CD4-positive, alpha-beta T cell treated with Interleukin-17A for 1 hour (primary cell): ENCODE data around the gene VSTM4.

ENCODE experiments used
- DNase-seq: peaks from one replicate; pipeline ENCODE4 v3.0.0-alpha.2; 2020

The VSTM4 gene

GRCh38 chr10:49116509-49117375, 1.4 kb upstream of the VSTM4 start:
- no peak for DNase-seq

- peak; percentile 2 for DNase-seq
Observed at GRCh38 chr10:49115796-49116508, 630 bp upstream of the VSTM4 start.

DNA sequence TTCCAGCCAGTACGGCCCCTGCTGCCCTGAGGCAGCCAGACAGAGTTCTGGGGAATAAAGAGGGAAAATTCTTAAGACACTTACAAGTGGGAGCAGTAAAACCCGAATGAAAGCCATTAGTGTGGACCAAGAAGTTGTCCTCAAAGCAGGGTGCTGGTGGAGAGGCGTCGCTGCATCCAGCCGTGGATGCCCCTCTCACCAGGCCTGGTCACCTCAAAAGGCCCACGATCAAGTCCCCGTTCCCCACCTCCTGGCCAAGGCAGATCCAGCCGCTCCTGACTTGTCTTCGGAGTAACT, 656 bp downstream of the VSTM4 start:
- no peak for DNase-seq

GRCh38 chr10:49113741-49114141, 1.6 kb downstream of the VSTM4 start:
- DNase-seq, result no peak

DNA sequence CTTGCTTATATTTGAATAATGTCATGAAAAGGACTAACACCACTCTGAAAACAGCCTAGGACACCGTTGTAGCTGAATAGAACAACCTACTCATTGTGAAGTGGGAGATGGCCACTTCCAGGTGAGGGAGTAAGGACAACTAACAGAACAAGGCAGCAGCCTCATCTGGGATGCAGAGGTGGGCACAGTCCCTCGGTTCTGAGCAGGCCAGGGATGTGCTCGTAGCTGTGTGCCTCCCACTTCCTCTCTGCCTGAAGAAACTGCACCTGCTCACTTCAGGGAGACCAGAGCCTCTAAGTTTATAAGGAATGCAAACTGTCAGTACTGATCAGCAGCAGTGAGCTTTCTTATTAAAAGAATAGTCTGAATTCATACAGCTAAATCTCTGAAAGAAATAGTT, 2.5 kb downstream of the VSTM4 start:
- no peak for DNase-seq

DNA sequence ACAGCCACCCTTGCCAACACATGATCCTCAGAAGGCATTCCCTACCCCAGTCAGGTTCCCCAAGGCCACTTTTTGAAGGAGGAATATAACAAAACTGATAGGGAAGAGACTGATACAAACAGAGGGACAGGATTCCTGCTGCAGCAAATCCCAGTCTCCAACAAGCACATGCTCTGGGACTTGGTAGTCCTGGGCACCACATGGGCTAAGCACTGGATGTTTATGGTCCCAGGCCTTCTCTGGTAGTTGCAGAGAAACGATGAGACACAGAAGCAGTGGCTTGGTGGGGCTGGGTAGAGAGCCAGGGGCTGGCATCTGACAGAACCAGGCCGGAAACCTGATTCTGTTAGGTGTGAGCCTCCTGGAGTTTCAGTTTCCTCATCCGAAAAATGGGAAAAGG, 3.2 kb downstream of the VSTM4 start:
- no peak for DNase-seq

DNA sequence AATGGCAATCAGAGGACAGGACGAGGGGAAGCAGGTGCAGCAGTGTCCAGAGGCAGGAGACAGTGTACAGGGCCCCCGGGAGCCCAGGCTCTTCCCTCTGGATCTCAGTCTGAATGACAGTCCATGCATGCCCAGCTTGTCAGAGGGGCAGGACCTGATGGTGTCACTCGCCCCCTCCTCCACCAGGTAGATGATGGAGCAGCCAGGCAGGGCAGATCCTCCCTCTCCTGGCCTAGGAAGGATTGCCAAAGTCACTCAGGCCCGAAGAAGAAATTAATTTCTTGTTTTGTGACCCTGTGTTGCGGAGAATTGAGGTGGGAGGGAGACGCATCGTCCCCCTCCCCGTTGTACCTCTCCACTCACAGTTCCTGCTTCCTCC, 4.0 kb downstream of the VSTM4 start:
- no peak for DNase-seq

DNA sequence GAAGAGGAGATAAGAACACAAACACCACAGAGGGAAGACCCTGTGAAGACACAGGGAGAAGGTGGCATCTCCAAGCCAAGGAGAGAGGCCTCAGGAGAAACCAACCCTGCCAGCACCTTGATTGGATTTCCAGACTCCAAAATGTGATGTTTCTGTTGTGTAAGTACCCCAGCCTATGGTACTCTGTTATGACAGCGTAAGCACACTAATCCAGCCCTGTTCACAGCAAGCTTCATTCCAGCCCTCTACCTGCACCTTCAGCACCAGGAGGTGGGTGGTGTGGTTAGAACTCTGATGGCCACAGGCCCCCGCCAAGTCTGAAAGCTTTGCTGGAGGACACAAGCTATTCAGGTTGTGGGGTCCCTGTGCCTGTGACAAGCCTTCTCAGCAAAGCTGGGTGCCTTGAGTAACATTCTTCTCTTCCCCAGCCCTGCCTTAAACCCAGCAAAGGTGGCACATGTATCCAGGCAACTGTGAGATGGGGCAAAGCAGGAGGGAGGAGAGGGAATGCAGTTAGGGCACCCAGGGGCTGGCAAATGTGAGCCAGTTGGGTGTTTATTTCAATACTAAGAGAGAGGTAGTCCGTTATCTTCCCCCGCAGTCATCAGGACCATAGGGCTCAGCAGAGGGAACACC, 4.5 kb downstream of the VSTM4 start:
- no peak for DNase-seq

- DNase-seq, result no peak
Observed at GRCh38 chr10:49109669-49110340, 5.5 kb downstream of the VSTM4 start.

GRCh38 chr10:49108656-49109055, 6.7 kb downstream of the VSTM4 start:
- DNase-seq, result no peak

DNA sequence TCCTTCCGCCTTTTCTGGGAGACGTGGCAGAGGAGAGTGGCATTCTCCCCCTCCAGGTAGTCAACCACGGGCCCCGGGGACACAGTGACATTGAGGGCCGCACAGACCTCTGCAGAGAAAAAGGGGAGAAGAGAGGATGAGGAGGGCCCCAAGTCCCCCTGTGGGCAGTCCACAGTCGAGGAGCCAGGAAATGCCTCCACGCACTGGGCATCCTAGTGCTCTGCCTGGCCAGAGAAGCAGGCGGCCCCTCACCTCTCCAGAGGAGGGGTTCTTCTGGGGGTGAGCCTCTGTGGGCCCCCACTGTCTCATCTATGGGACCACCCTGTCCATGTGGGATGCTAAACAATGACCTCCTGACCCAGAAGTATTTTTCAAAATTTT, 7.4 kb downstream of the VSTM4 start:
- DNase-seq, result no peak

GRCh38 chr10:49107111-49107886, 8.0 kb downstream of the VSTM4 start:
- no peak for DNase-seq

- no peak for DNase-seq
Observed at GRCh38 chr10:49106451-49106850, 8.9 kb downstream of the VSTM4 start.

GRCh38 chr10:49105076-49105475, 10.2 kb downstream of the VSTM4 start:
- no peak for DNase-seq

DNA sequence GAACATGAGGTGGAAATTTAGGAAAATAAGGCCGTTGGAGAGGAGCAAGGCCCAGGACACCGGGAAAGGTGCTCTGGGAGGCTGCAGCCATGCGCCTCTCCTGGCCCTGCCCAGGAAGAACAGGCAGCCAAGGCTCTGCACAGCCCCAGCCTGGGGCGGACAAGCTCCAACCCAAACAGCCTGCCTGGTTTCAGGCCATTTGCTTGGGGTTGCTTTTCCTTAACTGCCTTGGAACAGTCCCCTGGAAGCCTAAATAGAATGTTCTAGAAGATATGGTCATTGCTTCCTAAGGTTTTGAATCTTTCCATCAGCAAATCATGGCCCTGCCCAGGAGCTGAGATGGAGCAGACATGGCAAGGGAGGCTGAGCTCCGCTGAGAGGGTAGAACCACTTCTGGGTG, 11.0 kb downstream of the VSTM4 start:
- no peak for DNase-seq

GRCh38 chr10:49103761-49104160, 11.6 kb downstream of the VSTM4 start:
- no peak for DNase-seq

- DNase-seq, result no peak
Observed at GRCh38 chr10:49099046-49099445, 16.3 kb downstream of the VSTM4 start.

- DNase-seq, result no peak
Observed at GRCh38 chr10:49096890-49097445, 18.4 kb downstream of the VSTM4 start.

DNA sequence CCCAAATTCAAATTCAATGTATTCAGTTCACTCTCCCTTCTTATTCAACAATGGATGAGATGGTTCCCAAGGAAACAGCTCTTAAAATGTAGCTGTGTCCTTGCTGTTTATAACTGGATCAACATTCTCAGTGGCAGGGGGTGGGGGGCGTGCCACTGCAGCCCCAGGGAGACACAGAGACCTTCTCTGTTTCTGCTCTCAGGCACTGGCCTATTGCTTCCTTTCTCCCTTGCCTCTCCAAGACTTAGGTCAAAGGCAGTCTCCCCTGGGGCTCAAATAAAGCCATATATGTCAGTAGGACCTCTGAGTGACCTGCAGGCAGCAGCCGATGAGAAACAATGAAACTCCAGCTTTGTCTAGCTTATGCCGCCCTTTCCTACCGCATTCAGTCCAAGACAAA, 20.7 kb downstream of the VSTM4 start:
- no peak for DNase-seq

DNA sequence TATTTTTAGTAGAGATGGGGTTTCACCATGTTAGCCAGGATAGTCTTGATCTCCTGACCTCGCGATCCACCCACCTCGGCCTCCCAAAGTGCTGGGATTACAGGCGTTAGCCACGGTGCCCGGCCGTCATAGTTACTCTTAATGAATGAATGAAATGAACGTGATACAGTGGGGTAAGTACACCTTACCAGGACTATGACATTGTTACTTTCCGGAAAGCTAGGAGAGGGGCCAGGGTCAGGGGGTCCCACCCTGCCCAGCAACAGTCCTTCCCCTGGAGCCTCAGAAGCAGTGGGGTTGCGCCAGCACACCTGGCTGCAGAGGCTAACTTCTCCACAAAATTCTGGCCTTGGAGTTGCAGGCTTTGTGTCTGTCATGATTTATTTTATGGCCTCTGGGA, 21.4 kb downstream of the VSTM4 start:
- no peak for DNase-seq

- DNase-seq, result no peak
Observed at GRCh38 chr10:49092477-49092876, 22.8 kb downstream of the VSTM4 start.

DNA sequence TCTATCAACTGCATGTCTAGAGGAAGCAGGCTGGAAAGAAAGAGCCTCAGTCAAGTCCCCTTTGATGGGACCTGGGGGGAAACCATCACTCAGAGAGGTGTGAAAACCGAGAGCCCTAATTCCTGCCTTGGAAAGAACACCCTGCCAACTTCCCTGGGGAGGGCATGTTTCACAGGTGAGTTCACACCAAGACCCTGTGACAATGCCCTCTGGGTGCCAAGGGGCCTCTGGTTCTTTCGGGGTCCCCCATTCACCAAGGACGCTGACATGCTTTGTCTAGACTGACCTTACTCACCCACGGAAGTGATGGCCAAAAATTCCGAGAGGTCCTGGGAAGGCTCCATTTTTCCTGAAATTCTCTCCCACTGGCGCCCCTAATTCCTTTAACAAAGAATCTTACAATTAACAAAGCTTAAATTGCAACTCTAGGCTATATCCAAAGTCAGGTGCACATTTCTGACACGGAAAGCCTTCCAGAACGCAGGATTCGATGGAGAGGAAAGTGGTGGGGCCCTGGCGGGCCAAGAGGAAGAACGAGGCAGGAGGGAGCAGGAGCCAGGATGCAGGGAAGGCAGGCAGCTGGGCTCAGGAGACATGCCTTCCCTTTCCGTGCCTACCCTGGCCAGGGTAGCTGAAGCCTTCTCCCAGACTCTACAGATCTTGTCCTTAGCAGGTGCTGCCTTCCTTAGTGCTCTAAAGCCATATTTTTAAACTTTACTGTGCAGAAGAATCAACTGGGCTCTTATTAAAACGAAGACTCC, 23.7 kb downstream of the VSTM4 start:
- no peak for DNase-seq
